ENCODE results near the gene TM4SF20.

The TM4SF20 gene

GRCh38 chr2:227401550-227401949 lies 22.4 kb upstream of the TM4SF20 start:
- TF ChIP-seq, protein P1, sequence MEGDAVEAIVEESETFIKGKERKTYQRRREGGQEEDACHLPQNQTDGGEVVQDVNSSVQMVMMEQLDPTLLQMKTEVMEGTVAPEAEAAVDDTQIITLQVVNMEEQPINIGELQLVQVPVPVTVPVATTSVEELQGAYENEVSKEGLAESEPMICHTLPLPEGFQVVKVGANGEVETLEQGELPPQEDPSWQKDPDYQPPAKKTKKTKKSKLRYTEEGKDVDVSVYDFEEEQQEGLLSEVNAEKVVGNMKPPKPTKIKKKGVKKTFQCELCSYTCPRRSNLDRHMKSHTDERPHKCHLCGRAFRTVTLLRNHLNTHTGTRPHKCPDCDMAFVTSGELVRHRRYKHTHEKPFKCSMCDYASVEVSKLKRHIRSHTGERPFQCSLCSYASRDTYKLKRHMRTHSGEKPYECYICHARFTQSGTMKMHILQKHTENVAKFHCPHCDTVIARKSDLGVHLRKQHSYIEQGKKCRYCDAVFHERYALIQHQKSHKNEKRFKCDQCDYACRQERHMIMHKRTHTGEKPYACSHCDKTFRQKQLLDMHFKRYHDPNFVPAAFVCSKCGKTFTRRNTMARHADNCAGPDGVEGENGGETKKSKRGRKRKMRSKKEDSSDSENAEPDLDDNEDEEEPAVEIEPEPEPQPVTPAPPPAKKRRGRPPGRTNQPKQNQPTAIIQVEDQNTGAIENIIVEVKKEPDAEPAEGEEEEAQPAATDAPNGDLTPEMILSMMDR (IDR thresholded peaks at IDR 0.05; ENCODE audit: control insufficient read depth, insufficient read depth, low read depth, low read length, missing control alignments): no peak
- DNase-seq (ENCODE audit: low read depth): no peak

DNA sequence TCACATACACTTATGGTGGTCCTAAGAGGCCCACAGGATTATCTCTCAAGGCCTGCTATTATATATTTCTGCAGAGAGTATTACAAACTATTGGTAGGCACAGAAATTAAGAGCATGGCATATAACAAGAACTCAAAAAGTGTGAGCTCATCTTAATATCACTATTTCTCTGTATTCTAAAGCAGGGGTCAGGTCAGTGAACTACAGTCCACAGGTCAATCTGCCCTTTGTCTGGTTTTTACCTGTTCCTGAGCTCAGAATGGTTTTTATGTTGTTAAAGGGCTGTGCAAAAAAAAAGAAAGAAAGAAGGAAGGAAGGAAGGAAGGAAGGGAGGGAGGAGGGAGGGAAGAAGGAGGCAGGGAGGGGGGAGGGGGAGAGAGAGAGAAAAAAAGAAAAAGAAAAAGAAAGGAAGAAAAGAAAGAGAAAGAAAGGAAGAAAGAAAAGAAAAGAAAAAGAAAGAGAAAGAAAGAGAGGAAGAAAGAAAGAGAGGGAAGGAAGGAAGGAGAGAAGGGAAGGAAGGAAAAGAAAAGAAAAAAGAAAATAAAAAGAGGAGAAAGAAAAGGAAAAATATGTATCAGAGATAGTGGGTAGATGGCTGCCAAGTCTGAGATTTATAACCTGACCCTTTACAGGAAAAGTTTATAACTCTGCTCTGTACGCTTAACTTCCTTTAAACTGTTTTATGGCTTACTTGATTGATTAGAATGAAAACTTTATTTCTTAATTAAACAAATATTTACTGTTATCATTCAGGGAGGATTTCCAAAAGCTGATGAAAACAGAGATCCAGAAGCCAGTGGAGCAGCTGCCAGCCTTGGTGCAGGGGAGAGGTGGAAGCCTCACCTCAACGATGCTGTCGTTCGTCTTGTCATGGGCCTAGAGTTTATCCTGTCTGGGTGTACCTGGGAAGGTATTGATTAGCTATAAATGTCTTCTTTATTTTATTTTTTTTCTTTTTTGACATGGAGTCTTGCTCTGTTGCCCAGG lies 19.9 kb upstream of the TM4SF20 start:
- TF ChIP-seq, protein P1 (IDR thresholded peaks at IDR 0.05; ENCODE audit: control insufficient read depth, insufficient read depth, low read depth, low read length, missing control alignments): no peak
- no peak for DNase-seq (ENCODE audit: low read depth)
- H3K4me3 ChIP-seq (ENCODE audit: control insufficient read depth, low read depth, low read length): no peak overlapping the region

More at GRCh38 chr2:227401550-227401949, 22.4 kb upstream of the TM4SF20 start:
- no peak overlapping the region for H3K4me3 ChIP-seq (ENCODE audit: control insufficient read depth, low read depth, low read length)

DNA sequence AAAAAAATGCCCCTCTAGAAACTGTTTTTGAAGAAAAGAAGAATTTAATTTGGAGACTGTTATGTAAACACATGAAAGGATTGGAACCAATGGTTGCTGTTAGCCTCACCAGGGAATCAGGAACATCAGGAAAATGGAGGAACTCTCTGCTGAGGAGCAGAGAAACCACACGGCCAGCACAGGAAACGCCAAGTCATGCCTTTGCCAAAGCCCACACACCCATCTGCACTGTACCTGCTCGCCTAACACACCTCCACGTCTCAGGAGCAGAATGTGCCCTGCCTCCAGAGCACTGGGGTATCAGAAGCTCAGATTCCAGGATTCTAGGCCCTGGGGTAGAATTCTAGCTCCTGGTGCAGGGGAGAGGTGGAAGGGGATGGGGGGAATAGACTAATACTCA lies 18.5 kb upstream of the TM4SF20 start:
- DNase-seq (ENCODE audit: low read depth): no peak
- TF ChIP-seq, protein P1 (IDR thresholded peaks at IDR 0.05; ENCODE audit: control insufficient read depth, insufficient read depth, low read depth, low read length, missing control alignments): no peak
- no peak overlapping the region for H3K4me3 ChIP-seq (ENCODE audit: control insufficient read depth, low read depth, low read length)

DNA sequence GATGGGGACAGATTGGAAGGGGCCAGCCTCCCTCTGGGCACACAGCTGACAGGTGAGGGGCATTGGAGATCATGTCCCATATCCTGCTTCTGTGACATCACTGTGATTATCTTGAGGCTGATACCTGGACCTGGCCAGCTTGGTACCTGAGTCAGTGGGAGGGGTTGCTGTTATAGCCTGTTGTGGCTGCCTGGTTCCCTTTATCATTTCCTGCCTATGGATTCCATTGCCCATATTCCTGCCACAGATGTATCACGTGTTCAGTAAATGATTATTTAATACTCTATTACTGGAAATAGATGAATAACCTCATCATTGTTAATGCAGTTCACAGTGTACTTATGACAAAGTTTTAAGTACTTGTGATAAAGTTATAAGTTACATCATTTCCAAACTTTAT lies 16.4 kb upstream of the TM4SF20 start:
- DNase-seq (ENCODE audit: low read depth): no peak
- no peak overlapping the region for H3K4me3 ChIP-seq (ENCODE audit: control insufficient read depth, low read depth, low read length)
- TF ChIP-seq, protein P1 (IDR thresholded peaks at IDR 0.05; ENCODE audit: control insufficient read depth, insufficient read depth, low read depth, low read length, missing control alignments): no peak

DNA sequence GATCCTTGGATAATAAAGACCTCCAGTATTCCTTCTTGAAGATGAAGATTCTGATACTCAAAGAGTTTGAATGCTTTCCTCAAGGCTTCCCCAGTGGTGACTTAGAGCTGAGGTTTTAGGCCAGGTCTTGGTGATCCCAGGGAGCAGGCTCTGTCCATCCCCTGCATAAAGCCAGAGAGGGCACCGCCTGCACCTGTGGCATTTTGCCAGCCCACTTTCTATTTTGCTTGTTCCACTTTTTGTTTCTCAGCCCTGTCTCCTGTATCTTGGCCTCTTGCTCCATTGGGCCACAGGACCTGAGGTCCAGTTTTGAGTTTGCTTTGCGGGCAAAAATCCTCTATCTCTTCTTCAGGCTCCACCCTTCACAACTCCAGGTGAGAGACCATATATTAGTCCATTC lies 15.3 kb upstream of the TM4SF20 start:
- no peak for DNase-seq (ENCODE audit: low read depth)
- TF ChIP-seq, protein P1 (IDR thresholded peaks at IDR 0.05; ENCODE audit: control insufficient read depth, insufficient read depth, low read depth, low read length, missing control alignments): no peak
- no peak overlapping the region for H3K4me3 ChIP-seq (ENCODE audit: control insufficient read depth, low read depth, low read length)

DNA sequence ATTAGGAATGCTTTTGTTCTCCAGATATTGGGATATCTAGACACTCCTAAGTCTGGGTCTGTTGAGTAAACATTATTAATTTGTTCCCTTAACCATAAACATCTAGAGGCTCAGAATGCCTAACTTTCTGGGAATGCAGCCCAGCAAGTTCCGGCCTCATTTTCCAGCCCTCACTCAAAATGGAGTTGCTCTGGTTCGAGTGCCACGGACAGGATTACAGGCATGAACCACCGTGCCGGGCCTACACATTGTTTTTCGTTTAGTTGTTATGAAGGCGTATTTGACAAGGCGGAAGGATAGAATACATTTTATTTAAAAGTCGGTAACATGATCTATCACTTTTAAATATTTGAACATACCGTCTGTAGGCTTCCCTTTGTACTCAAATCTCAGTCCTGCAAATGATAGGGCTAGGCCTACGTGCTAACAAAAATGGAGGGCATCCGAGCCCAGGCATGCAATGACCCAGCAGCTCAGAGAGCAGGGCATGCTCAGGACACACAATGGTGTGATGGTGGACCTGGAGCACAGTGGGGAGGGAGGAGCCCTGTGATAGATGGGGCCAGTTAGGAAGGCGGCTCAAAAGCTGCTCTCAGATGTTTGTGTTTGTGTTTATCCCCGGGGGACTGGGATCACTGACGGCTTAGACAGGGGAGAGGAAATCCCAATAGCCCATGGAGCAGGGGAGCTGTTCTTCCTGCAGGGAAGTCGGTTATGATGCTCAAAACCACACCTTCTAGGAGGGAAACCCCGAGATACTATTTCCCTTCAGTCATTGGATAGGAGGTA lies 11.6 kb upstream of the TM4SF20 start:
- DNase-seq (ENCODE audit: low read depth): no peak
- H3K4me3 ChIP-seq (ENCODE audit: control insufficient read depth, low read depth, low read length): no peak overlapping the region
- TF ChIP-seq, protein P1 (IDR thresholded peaks at IDR 0.05; ENCODE audit: control insufficient read depth, insufficient read depth, low read depth, low read length, missing control alignments): no peak

All from AG09309 (cell line).